Measurements from ENCODE around the gene CCDC102A. TPM values are rescaled to one million over a fixed set of nuclear protein-coding genes. Genes with fewer than 3 reads are reported as not detected.

Gene CCDC102A
- total RNA-seq = 8.2 and 8.6 TPM in 2 replicates

GRCh38 chr16:57536306-57537193, at the start of gene CCDC102A:
CCDC102A (minus strand) TSS chr16:57536571; CDS start chr16:57529177, 7,394 bp downstream.

GRCh38 chr16:57485916-57486857, 50.2 kb downstream of the CCDC102A start, which contains the start of gene DOK4:
DOK4 (minus strand) TSS chr16:57486493; CDS start chr16:57479507, 6,986 bp downstream.

GRCh38 chr16:57462209-57462977, 74.0 kb downstream of the CCDC102A start, which contains the start of gene POLR2C:
POLR2C (plus strand) TSS chr16:57462679; CDS start chr16:57462725, 46 bp downstream.

Other genes starting within 250 kb of the CCDC102A start
- not detected in 2 replicates for gene CCL22, start 177.8 kb downstream of the CCDC102A start, total RNA-seq
- 7.2 and 15.4 TPM in 2 replicates for gene CX3CL1, start 164.1 kb downstream of the CCDC102A start, total RNA-seq
- not detected in 2 replicates for gene CCL17, start 131.8 kb downstream of the CCDC102A start, total RNA-seq
- gene CIAPIN1, start 89.2 kb downstream of the CCDC102A start, total RNA-seq = 86.6 and 89.0 TPM in 2 replicates
- gene COQ9, start 89.1 kb downstream of the CCDC102A start, total RNA-seq = 48.1 and 50.3 TPM in 2 replicates
- 116 and 142 TPM in 2 replicates for gene POLR2C, start 73.9 kb downstream of the CCDC102A start, total RNA-seq
- gene DOK4, start 50.1 kb downstream of the CCDC102A start, total RNA-seq = 13.4 and 26.5 TPM in 2 replicates
- under 0.01 TPM in 1 of 2 replicates, not detected in the other for gene ADGRG5, start 6.1 kb upstream of the CCDC102A start, total RNA-seq
- gene ADGRG1, start 92.1 kb upstream of the CCDC102A start, total RNA-seq = 58.5 and 88.1 TPM in 2 replicates
- not detected in 2 replicates for gene ADGRG3, start 131.7 kb upstream of the CCDC102A start, total RNA-seq
- 0.48 TPM in 1 of 2 replicates, not detected in the other for gene DRC7, start 158.2 kb upstream of the CCDC102A start, total RNA-seq
- 31.2 and 32.0 TPM in 2 replicates for gene KATNB1, start 199.2 kb upstream of the CCDC102A start, total RNA-seq

Measured in vein endothelial cell (primary cell).